Adipose tissue (tissue), 3 donors: ENCODE data around the gene BCL2L1. TPM values are rescaled to one million over a fixed set of nuclear protein-coding genes. Genes with fewer than 3 reads are reported as not detected.

Source experiments
- H3K27ac ChIP-seq: one replicate; pipeline ENCODE4 v1.5.1; 2013; ENCODE audit warnings: low read depth, low read length
- WGBS, 3 donors: extraction: QIAGEN DNeasy Blood & Tissue Kit; methylation state at CpG; one replicate each; pipeline ENCODE4 v1.1.7; 2013; 5-methylcytosine and 5-hydroxymethylcytosine counted together
- polyA plus RNA-seq, 3 donors: library from polyadenylated mRNA; stranded (reverse); fragments of 200-250 nt; gene quantifications; one replicate each; pipeline ENCODE4 v1.2.3, GENCODE V29; 2013
- donor health status: healthy with polysubstance abuse.
- donor health status: Bipolar disorder and iron deficiency.
- donor health status: healthy.

The BCL2L1 gene
- polyA plus RNA-seq, 3 donors: 30.8 to 64.4 (median 63.7) TPM

GRCh38 chr20:31739550-31739977 lies 16.9 kb upstream of the BCL2L1 start:
- WGBS, 3 donors: 1% methylated on average over 11 of the region's 11 CpGs
- no peak overlapping the region for H3K27ac ChIP-seq

DNA sequence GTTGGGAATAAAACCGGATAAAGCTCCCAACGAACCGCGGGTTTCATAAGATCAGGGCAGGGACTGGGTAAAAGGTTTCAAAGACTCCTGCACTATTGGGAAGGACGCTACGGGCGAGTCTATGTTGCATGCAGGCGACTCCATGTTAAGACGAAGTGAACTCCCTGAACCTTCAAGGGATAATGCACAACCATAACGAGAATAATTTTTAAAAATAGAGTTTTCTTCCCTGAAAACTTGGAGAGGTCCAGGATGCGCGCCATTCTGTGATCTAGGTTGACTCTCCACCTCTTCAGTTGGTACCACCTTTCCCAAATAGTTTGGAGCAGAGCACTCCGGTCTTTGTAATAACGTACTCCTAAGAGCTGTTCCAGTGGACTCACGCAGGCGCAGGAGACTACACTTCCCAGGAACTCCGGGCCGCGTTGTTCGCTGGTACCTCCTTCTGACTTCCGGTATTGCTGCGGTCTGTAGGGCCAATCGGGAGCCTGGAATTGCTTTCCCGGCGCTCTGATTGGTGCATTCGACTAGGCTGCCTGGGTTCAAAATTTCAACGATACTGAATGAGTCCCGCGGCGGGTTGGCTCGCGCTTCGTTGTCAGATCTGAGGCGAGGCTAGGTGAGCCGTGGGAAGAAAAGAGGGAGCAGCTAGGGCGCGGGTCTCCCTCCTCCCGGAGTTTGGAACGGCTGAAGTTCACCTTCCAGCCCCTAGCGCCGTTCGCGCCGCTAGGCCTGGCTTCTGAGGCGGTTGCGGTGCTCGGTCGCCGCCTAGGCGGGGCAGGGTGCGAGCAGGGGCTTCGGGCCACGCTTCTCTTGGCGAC lies 16.3 kb upstream of the BCL2L1 start, which contains the start of gene TPX2:
TSS of gene TPX2 (plus strand) at position 562 of the 821 bp plus-strand sequence. CDS start 18,187 bp downstream, outside the sequence.
- 0 to 1% (median 1%) methylated on average over 54 of the region's 54 CpGs for WGBS, 3 donors

DNA sequence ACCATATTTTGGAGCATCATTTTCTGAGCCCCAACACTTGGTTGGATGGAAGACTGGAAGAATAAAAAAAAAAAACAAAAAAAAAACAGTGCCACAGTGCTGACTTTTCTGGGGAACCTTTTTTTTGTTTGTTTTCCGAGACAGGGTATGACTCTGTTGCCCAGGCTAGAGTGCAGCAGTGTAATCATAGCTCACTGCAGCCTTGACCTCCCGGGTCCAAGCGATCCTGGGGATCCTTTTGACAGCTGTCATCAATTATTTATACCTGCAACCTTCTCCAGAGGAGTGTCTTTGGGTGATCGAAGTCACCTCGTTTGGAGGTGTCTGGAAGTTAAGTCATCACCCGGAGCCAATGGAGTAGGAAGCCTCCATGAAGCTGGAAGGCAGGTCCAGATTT lies 8.7 kb upstream of the BCL2L1 start:
- H3K27ac ChIP-seq: no peak overlapping the region
- WGBS, 3 donors: 76 to 88% (median 83%) methylated on average over 6 of the region's 6 CpGs

More for the DNA sequence above, 16.3 kb upstream of the BCL2L1 start, which contains the start of gene TPX2:
- H3K27ac ChIP-seq: no peak within 1 kb of the TSS

DNA sequence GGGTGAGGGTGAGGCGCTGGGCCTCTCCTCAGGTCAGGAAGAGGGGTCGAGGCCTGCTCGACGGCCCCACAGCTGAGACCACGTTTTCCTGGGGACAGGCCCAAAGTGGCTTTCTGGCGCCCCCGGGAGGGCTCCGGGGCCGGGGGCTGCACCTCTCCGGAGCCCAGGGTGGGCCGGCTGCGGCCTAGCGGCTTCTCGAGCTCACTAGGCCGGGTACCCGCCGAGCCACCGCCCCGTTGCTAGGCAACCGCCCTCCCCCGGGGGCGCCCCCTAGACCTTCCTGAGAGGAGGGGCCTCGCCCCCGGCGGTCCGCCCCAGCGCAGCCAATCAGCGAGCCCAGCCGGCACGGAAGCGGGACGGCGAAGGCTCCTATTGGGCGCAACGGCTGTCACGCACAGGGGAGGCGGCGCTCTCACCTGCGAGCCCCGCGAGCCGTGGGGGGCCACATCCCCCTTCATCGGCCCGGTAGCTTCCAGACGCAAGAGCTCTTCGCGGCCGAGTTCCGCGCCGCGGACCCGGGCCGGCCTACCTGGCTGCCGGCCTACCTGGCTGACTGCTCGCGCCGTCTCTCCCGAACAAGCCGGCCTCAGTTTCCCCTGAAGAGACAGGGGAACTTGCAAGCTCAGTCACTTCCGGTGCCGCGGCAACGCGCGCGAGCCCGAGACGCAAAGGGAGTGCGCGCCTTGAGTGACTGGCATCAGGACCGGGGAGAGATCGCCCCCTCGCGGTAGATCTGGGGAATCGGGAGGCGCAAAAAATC lies 831 bp upstream of the BCL2L1 start:
- 0 to 1% (median 0%) methylated on average over 61 to 77 of the region's 77 CpGs for WGBS, 3 donors
- H3K27ac ChIP-seq: peak overlapping the region; percentile 96

- peak overlapping the region; percentile 96 for H3K27ac ChIP-seq
- WGBS, 3 donors: 1 to 2% (median 1%) methylated on average over 10 of the region's 10 CpGs
Measured at GRCh38 chr20:31723069-31723318, 326 bp upstream of the BCL2L1 start.

DNA sequence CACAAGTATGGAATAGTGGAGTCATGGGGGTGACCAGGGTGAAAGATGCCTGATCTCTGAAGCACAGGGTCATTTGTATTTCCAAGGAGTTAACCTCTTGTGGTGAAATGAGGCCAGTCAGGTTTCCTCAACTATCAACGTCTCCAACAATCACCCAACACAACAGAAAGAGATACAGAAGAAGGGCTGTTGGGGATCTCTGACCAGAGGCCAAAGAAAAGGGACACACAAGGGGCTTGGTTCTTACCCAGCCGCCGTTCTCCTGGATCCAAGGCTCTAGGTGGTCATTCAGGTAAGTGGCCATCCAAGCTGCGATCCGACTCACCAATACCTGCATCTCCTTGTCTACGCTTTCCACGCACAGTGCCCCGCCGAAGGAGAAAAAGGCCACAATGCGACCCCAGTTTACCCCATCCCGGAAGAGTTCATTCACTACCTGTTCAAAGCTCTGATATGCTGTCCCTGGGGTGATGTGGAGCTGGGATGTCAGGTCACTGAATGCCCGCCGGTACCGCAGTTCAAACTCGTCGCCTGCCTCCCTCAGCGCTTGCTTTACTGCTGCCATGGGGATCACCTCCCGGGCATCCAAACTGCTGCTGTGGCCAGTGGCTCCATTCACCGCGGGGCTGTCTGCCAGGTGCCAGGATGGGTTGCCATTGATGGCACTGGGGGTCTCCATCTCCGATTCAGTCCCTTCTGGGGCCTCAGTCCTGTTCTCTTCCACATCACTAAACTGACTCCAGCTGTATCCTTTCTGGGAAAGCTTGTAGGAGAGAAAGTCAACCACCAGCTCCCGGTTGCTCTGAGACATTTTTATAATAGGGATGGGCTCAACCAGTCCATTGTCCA lies 1.0 kb downstream of the BCL2L1 start:
- 46 to 56% (median 49%) methylated on average over 22 of the region's 22 CpGs for WGBS, 3 donors
- no peak overlapping the region for H3K27ac ChIP-seq

DNA sequence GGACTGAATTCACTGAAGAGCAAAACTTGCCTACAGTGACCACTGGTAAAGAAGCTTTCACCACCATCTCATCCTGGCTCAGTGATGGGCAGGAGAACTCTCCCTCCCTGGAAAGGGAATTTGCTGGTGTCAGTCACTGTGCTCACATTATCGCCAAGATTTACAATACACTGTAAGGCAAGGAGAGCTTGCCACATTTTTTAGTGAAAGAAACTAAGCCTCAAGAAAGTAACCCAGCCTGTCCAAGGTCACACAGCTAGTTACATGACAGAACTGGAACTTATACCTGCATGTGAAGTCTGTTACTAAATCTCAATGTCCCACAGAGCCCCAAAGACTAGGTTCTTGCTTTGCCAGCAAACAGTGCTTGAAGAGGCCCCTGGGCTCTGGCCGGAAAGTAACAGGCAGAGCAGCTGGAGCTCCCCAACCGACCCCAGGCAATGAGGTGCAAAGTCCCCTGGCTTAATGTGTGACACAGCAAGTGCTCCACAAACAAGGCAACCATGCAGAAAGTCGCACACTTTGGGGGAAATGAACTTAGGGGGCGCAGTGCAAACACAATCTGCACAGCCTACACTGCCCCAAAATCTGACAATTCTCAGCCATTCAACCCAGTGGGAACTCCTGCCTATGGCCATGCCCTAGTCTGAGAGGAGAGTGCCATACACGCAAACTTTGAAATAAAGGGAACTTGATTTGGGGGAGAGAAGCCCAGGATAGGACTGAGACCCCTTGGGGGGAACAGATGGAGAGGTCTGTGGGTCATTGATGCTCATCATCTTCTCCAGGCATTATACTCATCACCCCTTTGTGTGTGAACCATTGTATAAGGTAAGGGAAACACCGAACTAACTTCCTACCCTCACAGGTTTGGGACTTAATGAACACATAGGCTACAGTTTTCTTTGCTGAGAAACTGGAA lies 1.9 kb downstream of the BCL2L1 start:
- 22 to 28% (median 27%) methylated on average over 7 of the region's 7 CpGs for WGBS, 3 donors

DNA sequence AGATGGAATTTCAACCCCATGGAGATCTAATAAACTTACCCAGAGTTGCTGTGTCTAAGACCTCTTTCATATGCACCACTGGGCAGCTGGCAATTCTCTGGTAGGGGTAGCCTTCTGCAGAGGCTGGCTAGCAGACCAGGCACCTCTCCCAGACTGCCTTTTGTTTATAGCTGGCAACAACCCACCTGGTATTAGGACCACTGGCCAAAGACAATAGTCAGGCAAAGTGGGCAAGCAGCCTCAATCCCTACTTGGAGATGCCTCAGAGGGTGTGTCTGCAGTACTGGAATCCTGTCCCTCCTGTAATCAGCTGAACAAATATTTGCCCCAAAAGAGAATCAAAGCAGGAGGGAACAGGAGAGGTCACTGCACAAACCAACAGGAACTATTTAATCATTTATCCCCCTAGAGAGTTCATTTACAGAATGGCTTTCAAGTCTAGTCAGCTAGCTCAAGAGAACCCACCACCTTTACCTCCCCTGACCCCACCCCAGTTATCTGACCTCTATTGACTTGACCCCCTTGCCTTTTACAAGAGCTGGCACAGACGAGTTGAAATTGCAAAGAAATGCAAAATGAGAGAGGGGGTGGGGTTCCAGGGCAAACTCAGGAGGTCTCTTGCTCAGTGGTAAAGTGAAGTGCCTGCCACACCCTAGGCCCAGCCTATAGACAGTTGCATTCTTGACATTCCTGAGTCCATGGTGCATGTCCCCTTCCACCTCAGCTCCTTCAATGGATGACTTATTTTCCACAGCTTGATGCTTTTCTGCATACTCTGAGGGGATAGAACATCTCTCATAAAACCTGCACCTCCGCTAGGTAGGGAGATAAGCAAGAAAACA lies 2.8 kb downstream of the BCL2L1 start:
- H3K27ac ChIP-seq: peak overlapping the region; percentile 80
- WGBS, 3 donors: 30 to 55% (median 41%) methylated on average over 2 of the region's 2 CpGs

More for the DNA sequence above, 1.9 kb downstream of the BCL2L1 start:
- H3K27ac ChIP-seq: no peak overlapping the region

- H3K27ac ChIP-seq: no peak overlapping the region
- 41 to 60% (median 41%) methylated on average over 6 of the region's 6 CpGs for WGBS, 3 donors
Measured at GRCh38 chr20:31718952-31719643, 3.6 kb downstream of the BCL2L1 start.

- H3K27ac ChIP-seq: no peak overlapping the region
- 60 to 72% (median 70%) methylated on average over 6 of the region's 6 CpGs for WGBS, 3 donors
Measured at GRCh38 chr20:31717478-31718201, 5.0 kb downstream of the BCL2L1 start.

DNA sequence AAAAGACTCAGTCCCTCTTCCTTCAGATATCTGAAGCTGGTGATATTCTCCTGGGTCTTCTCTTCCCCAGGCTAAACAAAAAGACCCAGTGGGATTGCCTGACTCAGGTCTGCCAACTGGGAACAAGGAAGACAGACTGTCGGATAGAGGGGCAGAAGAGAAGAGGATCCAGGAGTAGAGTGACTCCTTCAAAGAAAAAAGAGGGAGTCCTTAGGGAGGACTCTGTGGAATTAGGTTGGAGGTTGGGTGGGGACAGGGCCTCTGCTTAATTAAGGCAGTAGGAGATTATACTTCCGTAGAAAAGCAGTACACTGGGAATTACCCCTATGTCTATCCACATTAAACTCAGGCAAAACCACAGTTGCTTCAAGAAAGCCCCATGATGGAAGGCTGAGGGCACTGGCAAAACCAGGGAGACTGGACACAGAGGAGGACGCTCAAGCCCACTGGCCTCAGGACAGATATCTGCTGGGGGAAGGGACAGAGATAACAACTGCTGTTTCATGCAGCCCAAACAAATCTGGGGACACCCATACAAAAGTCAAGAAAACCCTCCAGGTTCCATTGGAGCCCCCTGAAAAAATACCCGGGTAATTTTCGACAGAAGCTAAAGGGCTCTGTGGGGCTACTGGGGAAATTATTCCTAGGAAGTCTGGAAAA lies 5.7 kb downstream of the BCL2L1 start:
- H3K27ac ChIP-seq: no peak overlapping the region
- 67 to 77% (median 76%) methylated on average over 5 of the region's 5 CpGs for WGBS, 3 donors

DNA sequence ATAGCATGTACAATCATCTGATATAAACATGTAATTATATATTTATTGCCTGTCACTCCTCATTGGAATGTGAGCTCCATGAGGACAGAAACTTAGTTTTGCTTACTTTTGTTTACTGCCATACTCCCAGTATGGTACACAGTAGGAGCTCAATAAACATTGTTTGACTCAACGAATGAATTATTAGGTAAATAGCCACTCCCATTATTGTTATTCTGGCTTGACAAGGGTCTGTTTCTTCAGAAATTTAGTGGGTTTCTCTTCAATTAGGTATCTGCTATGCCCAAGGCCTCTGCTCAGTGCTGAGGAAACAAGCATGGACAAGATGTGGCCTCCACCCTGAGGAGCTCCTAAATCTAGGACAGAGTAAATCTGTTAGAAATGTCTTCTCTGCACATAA lies 6.3 kb downstream of the BCL2L1 start:
- H3K27ac ChIP-seq: no peak overlapping the region
- 47 to 72% (median 64%) methylated on average over 1 of the region's 1 CpG for WGBS, 3 donors

- no peak overlapping the region for H3K27ac ChIP-seq
- WGBS, 3 donors: 54 to 62% (median 61%) methylated on average over 3 of the region's 3 CpGs
Measured at GRCh38 chr20:31715766-31716165, 6.9 kb downstream of the BCL2L1 start.

- H3K27ac ChIP-seq: peak overlapping the region; percentile 95
- WGBS, 3 donors: 29 to 59% (median 35%) methylated on average over 9 of the region's 9 CpGs
Measured at GRCh38 chr20:31713312-31714273, 9.1 kb downstream of the BCL2L1 start.
